Uterus (tissue), 4 donors: ENCODE data around the gene FBXO11. TPM values are rescaled to one million over a fixed set of nuclear protein-coding genes. Genes with fewer than 3 reads are reported as not detected.

Source experiments
- DNase-seq, 2 donors: peaks; one replicate each; pipeline ENCODE4 v3.0.0-alpha.2; 2019 to 2020
- H3K27ac ChIP-seq, 2 donors: fragments of 200-600 bp; sonication (generic); 1 replicate in 1 of 2; 2 replicates in 1 of 2; pipeline ENCODE4 v1.5.1; 2016 to 2018
- H3K27me3 ChIP-seq, 2 donors: fragments of 200-600 bp; sonication (generic); one replicate each; pipeline ENCODE4 v1.5.1; 2018 to 2019; ENCODE audit warnings: control low read depth in 1 of 2
- H3K36me3 ChIP-seq, 2 donors: fragments of 200-600 bp; sonication (generic); one replicate each; pipeline ENCODE4 v1.5.1; 2019; ENCODE audit warnings: control low read depth in 1 of 2
- H3K4me1 ChIP-seq, 2 donors: fragments of 200-600 bp; sonication (generic); one replicate each; pipeline ENCODE4 v1.5.1; 2018 to 2019; ENCODE audit warnings: control low read depth in 1 of 2
- H3K4me3 ChIP-seq, 2 donors: fragments of 200-600 bp; sonication (generic); 1 replicate in 1 of 2; 2 replicates in 1 of 2; pipeline ENCODE4 v1.5.1; 2018 to 2019; ENCODE audit warnings: mild to moderate bottlenecking in 1 of 2
- H3K9me3 ChIP-seq, 2 donors: fragments of 200-600 bp; sonication (generic); one replicate each; pipeline ENCODE4 v1.5.1; 2019; ENCODE audit warnings: control low read depth in 1 of 2
- POLR2A ChIP-seq, 2 donors: fragments of 450-650 bp; IDR thresholded peaks; one replicate each; pipeline ENCODE4 v1.6.1; 2016; ENCODE audit warnings: antibody characterized with exemption in 2 of 2, mild to moderate bottlenecking in 1 of 2, moderate library complexity in 1 of 2
- intact Hi-C: fragments of 100-400 bp; cut with DNase I; formaldehyde crosslinking; loops from one replicate; pipeline ENCODE4 v1.15.1; 2023; ENCODE audit warnings: low total_unique reads
- total RNA-seq, 4 donors: library from RNA; depleted of rRNA in 3 of 4; stranded (reverse); fragments of >200 nt in 3 of 4; gene quantifications; one replicate each; pipeline versions ENCODE4 v1.1.0 to v1.2.4, GENCODE V29; 2014 to 2023
- TF ChIP-seq, protein P1 (sequence below), 4 experiments: fragments of 200-600 bp in 2 of 4; fragments of 450-650 bp in 2 of 4; sonication (generic) in 2 of 4; IDR thresholded peaks; one replicate each; pipeline ENCODE4 v1.5.1; 2016 to 2019; ENCODE audit warnings: antibody characterized with exemption in 4 of 4, mild to moderate bottlenecking in 2 of 4, moderate library complexity in 1 of 4
- donor health status: DM: yes; HTN: yes; CAD: no.

Gene FBXO11
- total RNA-seq, 4 donors from 2014 or later = 27.4 to 140 (median 67.3) TPM

DNA sequence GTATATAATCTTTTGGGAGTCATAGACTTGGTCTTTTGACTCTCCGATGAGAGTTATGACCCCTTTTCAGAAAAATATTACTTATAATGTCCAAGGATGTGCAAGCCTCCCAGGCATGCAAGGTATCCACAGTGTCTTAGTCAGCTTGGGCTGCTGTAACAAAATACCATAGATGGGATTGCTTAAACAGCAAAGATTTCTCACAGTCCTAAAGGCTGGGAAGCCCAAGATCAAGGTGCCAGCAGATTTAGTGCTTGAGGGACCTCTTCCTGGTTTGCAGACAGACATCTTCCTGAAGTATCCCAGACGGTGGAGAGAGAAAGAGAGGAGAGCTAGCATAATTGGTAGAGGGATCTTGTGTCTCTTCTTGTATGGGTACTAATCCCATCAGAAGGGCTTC lies 35.6 kb upstream of the FBXO11 start:
- no peaks in the 10 kb centered on the region for H3K27me3 ChIP-seq
- no peak overlapping the region for H3K4me3 ChIP-seq
- no peaks in the 10 kb centered on the region for H3K9me3 ChIP-seq
- no peaks in the 10 kb centered on the region for H3K4me1 ChIP-seq
- intact Hi-C loops = no loop called here
- no peak for DNase-seq
- no peak overlapping the region for H3K27ac ChIP-seq
- TF ChIP-seq, protein P1, sequence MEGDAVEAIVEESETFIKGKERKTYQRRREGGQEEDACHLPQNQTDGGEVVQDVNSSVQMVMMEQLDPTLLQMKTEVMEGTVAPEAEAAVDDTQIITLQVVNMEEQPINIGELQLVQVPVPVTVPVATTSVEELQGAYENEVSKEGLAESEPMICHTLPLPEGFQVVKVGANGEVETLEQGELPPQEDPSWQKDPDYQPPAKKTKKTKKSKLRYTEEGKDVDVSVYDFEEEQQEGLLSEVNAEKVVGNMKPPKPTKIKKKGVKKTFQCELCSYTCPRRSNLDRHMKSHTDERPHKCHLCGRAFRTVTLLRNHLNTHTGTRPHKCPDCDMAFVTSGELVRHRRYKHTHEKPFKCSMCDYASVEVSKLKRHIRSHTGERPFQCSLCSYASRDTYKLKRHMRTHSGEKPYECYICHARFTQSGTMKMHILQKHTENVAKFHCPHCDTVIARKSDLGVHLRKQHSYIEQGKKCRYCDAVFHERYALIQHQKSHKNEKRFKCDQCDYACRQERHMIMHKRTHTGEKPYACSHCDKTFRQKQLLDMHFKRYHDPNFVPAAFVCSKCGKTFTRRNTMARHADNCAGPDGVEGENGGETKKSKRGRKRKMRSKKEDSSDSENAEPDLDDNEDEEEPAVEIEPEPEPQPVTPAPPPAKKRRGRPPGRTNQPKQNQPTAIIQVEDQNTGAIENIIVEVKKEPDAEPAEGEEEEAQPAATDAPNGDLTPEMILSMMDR (IDR thresholded peaks at IDR 0.05) = no peak
- TF ChIP-seq POLR2A (IDR thresholded peaks at IDR 0.05) = no peak
- H3K36me3 ChIP-seq = no peaks in the 10 kb centered on the region

DNA sequence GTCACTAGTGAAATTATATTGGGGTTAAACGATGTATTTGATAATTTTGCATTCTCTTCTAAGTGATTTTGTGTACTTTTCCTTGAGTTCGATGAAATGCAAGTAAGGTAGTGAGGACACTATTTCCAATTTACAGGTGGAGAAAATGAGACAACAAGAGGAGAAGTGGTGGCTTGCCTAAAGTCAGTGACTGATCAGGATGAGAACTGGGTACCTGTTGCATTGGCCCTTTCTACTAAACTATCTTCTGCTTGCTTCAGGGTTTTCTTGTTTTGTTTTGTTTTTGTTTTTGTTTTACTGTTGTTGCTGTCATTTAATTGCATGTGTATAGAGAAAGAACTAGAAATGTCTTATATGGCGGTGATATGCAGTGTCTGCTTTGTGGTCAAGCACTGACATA lies 31.4 kb upstream of the FBXO11 start:
- H3K4me1 ChIP-seq = no peaks in the 10 kb centered on the region

DNA sequence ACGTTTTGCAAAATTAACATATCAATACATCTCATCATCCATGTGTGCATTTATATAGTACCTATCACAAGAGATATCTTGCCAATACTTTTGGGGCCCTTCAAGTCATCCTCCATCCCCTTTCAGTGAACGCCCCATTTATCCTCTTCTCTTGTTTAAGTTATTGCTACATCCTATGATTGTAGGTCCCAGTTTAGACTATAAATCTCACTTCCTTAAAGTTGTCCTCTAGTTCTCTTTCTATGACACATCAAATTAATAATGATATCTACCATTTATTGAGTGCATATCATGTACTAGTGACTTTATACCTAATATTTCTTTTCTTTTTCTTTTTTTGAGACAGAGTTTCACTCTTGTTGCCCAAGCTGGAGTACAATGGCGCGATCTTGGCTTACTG lies 28.8 kb upstream of the FBXO11 start:
- Histone ChIP-seq H3K27ac (no peak overlapping the region), H3K4me3 (no peak overlapping the region)
- intact Hi-C loops = no loop called here

More for the DNA sequence above, 31.4 kb upstream of the FBXO11 start:
- no peak for DNase-seq
- Histone ChIP-seq H3K27ac (no peak overlapping the region), H3K4me3 (no peak overlapping the region), H3K36me3 (no peaks in the 10 kb centered on the region), H3K9me3 (no peaks in the 10 kb centered on the region), H3K27me3 (no peaks in the 10 kb centered on the region)
- intact Hi-C loops = no loop called here
- TF ChIP-seq, protein P1 (IDR thresholded peaks at IDR 0.05) = no peak
- TF ChIP-seq POLR2A (IDR thresholded peaks at IDR 0.05) = no peak

DNA sequence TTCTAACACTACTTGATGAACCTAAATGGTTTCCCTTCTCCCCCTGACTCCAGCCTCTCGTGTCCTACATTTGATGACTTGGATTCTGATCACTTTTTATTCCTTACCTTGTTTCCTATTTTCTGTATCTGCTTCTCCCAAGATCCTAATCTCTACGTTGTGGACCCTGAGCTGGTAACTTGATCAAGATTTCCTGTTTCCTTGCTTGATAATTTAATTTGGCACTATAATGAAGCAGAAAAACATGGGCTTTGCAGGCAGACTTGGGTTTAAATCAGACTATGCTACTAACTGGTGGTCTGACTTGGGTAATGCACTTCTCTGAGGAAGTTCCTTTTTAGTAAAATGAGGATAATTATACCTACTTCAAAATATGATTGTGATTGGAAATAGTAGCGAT lies 11.7 kb upstream of the FBXO11 start:
- no peaks in the 10 kb centered on the region for H3K27me3 ChIP-seq
- H3K9me3 ChIP-seq = no peaks in the 10 kb centered on the region
- H3K36me3 ChIP-seq = no peaks in the 10 kb centered on the region
- intact Hi-C loops = no loop called here
- no peak overlapping the region for H3K4me3 ChIP-seq
- DNase-seq = no peak
- TF ChIP-seq POLR2A (IDR thresholded peaks at IDR 0.05) = no peak
- TF ChIP-seq, protein P1 (IDR thresholded peaks at IDR 0.05) = no peak
- H3K27ac ChIP-seq = no peak overlapping the region
- H3K4me1 ChIP-seq = no peaks in the 10 kb centered on the region

More for the DNA sequence above, 28.8 kb upstream of the FBXO11 start:
- no peaks in the 10 kb centered on the region for H3K36me3 ChIP-seq
- DNase-seq = no peak
- H3K4me1 ChIP-seq = no peaks in the 10 kb centered on the region
- no peaks in the 10 kb centered on the region for H3K9me3 ChIP-seq
- no peaks in the 10 kb centered on the region for H3K27me3 ChIP-seq
- no peak for TF ChIP-seq POLR2A (IDR thresholded peaks at IDR 0.05)
- TF ChIP-seq, protein P1 (IDR thresholded peaks at IDR 0.05) = no peak

DNA sequence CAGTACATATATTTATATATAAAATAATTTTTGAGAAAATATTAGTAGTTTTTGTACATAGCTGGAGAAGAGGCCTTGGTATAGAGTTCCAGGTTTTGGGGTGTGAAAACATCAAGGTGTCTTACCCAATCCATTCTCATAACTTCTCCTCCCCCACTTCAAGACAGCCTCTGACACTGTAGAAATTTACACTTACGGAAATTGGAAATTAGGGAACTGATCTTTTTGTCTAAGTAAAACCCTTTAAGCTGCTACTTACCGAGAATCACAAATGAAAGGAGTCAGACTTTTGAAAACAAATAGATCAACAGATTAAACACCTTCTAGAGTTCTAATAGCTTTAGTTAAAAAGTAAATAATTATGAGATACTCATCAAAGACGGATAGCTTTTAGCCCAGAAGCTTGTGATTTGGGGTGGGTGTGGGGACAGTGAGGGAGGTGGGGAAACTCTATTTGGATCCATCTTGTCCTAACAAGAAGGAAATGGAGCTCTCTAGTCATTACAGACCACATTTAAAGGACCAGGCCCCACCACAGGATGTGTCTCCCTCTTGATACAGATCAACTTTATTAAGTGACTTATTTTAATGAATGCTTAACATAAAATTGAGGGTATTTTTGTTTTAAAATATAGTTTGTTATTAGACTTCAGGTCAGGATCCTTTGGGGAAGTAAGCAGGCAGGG lies 11.1 kb upstream of the FBXO11 start:
- Histone ChIP-seq H3K4me3 (no peak overlapping the region), H3K27me3 (no peaks in the 10 kb centered on the region), H3K36me3 (no peaks in the 10 kb centered on the region), H3K4me1 (no peaks in the 10 kb centered on the region), H3K27ac (no peak overlapping the region), H3K9me3 (no peaks in the 10 kb centered on the region)
- no peak for DNase-seq
- TF ChIP-seq, protein P1 (IDR thresholded peaks at IDR 0.05) = no peak
- no peak for TF ChIP-seq POLR2A (IDR thresholded peaks at IDR 0.05)
- intact Hi-C loops = no loop called here
